OCI-M2 (cell line): ENCODE measurements around the gene GSTM1.
"Not testable (repeated sequence)": the region's sequence is repeated elsewhere in the genome, so short reads cannot be mapped to it uniquely, and the experiment has no call there.

Source experiments
- DNase-seq: peaks from one replicate; lab custom pipeline; 2025; ENCODE audit not compliant: unreplicated experiment; lab: John Stamatoyannopoulos, UW

The GSTM1 gene

DNA sequence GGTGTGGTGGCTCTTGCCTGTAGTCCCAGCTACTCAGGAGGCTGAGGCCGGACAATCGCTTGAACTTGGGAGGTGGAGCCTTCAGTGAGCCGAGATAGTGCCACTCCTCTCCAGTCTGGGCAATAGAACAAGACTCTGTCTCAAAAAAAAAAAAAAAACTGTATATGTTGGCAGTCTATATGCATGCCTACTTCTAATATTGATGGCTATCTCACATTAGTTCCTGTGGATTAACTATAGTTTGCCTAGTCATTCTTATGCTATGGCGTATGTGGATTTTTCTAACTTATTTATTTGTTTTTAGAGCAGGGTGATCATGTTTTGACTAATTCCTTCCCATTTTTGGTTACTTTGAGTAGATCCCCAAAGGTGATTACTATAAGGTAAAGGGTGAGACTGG lies 9.4 kb downstream of the GSTM1 start:
- no peak for DNase-seq

DNA sequence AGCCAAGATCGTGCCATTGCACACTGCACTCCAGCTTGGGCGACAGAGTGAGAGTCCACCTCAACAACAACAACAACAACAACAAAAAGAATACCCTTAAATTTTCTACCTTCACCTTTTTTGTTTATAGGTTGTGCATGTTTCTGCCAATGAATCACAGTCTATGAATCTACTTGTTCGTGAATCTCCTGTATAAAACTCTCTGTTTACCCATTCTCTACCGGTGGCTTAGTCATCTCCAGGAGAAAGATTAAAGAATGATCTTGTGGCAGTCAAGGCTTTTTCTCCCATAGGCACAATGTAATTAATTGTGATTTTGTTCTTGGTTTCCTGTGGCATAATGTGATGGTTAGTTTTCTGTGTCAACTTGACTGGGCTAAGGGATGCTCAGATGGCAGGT lies 10.2 kb downstream of the GSTM1 start:
- not testable (repeated sequence) for DNase-seq

DNA sequence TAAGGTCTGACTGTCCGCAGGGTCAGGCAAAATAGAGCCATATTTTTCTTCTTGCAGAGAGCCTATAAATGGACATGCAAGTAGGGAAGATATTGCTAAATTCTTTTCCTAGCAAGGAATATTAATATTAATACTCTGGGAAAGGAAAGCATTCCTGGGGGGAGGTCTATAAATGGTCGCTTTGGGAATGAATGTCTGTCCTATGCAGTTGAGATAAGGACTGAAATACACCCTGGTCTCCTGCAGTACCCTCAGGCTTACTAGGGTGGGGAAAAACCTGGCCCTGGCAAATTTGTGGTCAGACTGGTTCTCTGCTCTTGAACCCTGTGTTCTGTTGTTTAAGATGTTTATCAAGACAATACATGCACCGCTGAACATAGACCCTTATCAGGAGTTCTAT lies 15.3 kb downstream of the GSTM1 start:
- not testable (repeated sequence) for DNase-seq

DNA sequence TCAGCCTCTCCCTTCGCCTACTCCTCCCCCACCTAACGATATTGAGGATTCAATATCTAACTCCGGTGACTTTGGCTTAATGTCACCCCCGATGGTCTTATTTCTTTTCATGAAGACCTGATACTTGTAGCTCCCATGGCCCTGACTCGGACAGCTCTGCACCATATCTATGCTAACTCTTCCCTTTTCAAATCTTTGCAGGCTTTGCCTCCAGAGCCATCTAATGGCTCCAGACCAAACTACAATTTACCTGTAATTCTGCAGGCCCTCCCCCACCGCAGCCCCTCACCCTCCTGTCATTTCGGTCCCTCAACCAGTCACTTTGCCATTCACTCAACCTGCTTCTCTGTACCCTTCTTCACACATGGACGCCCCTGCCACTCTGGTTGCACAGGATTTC lies 16.6 kb downstream of the GSTM1 start:
- no peak for DNase-seq

DNA sequence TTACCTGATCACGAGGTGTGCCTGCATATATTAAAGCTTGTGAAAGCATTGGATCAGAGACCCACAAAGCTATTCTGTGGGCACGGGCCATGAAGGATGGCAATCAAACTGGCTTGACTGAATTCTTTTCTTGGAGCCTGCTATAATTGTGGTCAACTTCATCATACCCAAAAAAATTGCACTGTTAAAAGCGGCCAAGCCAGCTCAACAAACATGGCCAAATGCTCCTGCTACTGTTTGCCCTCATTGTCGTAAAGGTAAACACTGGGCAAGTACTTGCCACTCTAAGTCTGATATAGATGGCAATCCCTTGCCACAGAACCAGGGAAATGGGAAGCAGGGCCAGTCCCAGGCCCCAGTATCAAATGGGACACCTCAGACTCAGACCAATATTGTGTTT lies 17.8 kb downstream of the GSTM1 start:
- DNase-seq = no peak

DNA sequence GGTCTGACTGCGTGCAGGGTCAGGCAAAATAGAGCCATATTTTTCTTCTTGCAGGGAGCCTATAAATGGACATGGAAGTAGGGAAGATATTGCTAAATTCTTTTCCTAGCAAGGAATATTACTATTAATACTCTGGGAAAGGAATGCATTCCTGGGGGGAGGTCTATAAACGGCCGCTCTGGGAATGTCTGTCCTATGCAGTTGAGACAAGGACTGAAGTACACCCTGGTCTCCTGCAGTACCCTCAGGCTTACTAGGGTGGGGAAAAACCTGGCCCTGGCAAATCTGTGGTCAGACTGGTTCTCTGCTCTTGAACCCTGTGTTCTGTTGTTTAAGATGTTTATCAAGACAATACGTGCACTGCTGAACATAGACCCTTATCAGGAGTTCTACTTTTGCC lies 21.3 kb downstream of the GSTM1 start:
- DNase-seq = not testable (repeated sequence)

DNA sequence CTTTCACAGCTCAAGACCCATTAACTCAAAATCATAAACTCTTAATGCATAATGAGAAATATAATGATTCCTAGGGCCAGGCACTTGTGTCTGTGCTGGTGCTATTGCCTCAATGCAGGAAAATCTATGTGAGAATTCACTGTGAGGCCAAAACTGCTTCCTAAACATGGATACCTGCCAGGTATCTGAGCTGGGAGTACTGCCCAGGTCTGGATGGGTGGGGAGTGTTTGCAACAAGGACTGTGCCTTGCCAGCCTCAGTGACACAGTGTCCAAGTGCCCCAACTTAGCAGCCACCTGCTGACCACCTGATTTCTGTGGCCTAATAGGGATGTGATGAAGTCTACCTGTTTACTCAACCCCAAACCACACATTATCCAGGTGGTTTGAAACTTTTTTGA lies 22.2 kb downstream of the GSTM1 start:
- DNase-seq = not testable (repeated sequence)

DNA sequence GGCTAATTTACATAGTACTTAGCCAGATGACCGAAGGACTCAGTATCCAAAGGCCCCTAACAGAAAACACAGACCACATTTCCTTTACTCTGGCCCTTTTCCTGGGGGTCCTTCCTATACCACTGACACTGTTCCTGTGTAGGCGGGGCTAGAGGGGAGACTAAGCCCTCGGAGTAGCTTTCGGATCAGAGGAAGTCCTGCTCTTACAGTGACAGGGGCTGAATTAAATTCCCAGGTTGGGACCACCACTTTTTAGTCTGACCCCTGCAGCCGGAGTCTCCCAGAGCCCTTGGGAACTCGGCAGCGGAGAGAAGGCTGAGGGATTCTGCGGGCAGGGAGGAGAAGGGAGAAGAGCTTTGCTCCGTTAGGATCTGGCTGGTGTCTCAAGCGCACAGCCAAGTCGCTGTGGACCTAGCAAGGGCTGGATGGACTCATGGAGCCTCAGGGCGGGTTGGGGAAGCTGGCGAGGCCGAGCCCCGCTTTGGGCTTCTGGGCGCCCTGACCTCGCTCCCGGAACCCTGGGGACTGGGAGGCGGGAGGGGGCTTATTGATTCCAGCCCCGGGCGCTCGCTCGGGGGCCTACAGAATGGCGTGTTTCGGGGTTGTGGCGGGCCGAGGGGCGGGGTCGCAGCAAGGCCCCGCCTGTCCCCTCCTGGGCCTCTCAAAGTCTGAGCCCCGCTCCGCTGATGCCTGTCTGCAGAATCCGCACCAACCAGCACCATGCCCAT lies 24.1 kb downstream of the GSTM1 start, which contains the start of gene GSTM5:
Gene GSTM5, plus strand, starts transcription at position 659 of the 728 bp plus-strand sequence. Its CDS starts 62 bp downstream, at position 721.
- DNase-seq = not testable (repeated sequence)

DNA sequence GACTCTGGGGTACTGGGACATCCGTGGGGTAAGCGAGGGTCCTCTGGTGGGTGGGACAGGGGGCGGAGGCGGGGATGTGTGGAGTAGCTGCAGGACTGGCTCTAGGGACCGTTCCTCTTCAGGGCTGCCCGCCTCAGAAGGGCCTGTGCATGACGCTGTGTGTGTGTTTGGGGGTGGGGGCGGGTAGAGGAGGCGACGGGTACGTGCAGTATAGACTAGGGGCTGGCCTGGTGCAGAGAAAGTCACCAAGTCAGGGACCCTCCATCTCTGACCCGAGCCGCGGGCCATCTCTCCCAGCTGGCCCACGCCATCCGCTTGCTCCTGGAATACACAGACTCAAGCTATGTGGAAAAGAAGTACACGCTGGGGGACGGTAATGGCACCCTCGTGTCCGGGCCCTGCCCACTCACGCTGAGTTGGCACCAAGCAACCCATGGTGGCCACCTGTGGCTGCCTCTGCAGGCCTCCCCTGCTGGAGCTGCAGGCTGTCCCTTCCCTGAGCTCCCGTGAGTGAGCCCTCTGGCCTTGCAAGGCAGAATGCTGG lies 24.8 kb downstream of the GSTM1 start:
- no peak for DNase-seq

DNA sequence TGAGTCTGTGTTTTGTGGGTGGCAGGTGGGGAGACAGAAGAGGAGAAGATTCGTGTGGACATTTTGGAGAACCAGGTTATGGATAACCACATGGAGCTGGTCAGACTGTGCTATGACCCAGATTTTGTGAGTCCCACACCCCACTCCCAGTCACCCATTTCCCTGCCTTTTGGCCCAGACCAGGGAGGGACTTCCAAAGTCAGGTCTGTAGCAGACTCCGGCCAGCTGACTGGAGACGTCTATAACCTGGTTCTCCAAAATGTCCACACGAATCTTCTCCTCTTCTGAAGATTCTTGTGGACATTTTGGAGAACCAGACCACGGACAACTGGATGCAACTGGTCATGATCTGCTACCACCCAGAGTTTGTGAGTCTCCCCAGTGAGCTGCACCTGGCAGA lies 26.0 kb downstream of the GSTM1 start:
- DNase-seq = no peak

DNA sequence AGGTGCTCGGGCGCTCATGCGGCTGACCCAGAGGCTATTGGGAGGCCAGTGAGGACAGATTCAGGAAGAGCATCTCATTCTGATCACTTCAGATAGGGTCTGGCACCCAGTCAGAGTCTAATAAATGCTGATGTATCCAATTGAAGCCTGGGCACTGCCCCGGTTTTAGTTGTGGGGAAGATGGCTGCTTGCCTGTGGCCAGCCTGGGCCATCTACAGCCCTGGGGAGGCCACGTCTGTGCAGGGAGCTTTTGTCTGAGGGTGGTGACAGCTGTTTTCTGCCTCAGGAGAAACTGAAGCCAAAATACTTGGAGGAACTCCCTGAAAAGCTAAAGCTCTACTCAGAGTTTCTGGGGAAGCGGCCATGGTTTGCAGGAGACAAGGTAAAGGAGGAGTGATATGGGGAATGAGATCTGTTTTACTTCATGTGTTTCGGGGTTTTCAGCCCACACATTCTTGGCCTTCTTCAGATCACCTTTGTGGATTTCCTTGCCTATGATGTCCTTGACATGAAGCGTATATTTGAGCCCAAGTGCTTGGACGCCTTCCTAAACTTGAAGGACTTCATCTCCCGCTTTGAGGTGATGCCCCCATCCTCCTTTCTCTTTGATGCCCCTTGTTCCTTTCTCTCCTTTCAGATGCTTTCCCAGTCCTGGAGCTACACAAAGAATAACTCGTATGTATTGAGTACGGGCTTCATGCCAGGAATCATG lies 27.2 kb downstream of the GSTM1 start:
- DNase-seq = no peak

DNA sequence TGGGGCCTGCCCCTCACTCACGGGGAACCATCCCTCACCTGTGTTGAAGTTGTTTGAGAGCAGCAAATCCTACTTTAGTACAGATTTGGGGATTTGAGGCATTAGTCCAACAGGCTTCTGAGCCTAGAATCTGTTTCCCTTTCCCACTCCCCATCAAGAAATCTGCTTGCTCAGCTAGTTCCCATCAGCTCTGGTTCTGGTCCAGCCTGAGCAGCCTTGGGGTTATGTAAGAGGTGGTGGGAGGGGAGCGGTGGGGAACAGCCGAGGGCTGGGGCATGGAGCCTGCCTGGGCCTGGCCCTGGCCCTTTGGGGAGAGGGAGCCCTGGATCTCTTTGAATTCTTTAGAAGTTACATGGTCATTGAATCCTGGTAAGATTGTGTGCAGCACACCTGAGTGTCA lies 28.5 kb downstream of the GSTM1 start:
- no peak for DNase-seq

DNA sequence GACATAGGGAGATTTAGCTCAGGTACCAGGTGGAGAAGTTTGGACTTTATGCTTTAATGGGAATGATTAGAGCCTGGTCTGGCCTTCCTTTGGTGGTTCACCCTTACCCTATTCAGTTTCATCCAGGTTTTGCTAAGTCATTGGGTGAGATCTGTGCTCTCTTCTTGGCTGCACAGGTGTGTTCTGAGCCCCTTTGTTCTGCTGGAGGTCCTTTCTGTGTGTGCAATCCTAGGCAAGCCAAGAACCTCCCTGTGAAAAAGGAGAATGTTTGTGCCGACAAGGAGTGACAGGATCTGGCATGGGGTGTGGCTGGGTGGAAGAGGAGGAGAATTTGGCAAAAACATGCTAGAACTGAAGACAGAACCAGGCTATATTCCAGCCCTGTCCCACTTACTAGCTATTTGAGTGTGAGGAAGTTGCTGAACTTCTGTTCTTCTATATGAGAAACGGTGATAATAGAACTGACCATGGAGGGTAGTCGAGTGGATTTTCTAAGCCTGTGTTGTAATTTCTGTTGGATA lies 29.0 kb downstream of the GSTM1 start:
- DNase-seq = no peak

DNA sequence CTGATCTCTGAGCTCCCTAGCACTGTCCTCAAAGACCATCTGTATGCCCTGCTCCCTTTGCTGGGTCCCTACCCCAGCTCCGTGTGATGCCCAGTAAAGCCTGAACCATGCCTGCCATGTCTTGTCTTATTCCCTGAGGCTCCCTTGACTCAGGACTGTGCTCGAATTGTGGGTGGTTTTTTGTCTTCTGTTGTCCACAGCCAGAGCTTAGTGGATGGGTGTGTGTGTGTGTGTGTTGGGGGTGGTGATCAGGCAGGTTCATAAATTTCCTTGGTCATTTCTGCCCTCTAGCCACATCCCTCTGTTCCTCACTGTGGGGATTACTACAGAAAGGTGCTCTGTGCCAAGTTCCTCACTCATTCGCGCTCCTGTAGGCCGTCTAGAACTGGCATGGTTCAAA lies 30.1 kb downstream of the GSTM1 start:
- DNase-seq = no peak

DNA sequence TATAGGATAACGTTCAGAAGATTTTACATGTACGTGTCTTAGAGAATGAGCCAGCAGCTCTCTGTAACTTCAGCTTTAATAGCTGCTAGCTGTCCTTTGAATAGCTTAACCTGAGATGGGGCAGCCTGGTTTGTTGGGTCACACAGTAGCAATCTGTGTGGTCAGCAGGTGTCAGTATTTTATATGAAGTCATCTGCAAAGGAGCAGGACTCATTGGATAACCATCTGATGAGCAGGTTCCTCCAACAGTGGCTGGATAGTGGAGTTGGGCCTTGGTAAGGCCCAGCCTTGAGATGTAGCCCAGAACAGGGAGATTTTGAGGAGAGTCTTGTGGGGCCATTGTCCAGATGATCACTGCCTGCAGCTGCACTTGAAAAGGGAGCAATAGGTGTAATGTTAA lies 30.9 kb downstream of the GSTM1 start:
- DNase-seq = no peak

DNA sequence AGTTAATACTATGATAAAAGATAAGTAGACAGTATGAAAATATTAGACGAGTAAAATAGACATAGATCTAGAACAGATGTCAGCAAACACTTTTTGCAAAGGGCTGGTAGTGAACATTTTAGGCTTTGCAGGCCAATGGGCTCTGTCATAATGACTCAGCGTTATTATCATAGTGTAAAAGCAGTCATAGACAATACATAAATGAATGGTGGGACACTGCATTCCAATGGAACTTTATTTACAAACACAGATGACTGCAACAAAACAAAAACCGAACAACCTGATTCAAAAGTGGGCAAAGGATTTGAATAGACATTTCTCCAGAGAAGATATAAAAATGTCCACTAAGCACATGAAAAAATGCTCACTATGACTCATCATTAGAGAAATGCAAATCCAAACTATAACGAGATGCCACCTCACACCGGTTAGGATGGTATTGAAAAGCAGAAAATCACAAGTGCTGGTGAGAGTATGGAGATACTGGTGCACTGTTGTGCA lies 31.8 kb downstream of the GSTM1 start:
- no peak for DNase-seq

DNA sequence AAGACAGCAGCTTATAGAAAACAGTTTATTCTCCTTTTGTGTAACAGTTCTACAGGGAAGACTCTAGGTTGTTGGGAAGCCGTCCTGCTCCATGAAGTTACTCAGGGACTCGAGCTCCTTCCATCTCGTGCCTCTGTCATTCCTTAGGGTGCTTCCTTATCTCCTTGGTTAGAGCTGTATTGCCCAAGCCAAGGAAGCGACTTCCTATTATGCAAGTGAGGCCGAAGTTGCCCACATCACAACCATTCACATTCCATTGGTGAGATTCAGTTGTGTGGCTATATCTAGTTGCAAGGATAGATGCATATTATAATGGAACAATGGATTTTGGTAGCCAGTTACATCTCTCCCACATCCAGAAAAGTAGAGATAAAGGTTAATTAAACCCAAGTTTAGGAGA lies 33.4 kb downstream of the GSTM1 start:
- no peak for DNase-seq

DNA sequence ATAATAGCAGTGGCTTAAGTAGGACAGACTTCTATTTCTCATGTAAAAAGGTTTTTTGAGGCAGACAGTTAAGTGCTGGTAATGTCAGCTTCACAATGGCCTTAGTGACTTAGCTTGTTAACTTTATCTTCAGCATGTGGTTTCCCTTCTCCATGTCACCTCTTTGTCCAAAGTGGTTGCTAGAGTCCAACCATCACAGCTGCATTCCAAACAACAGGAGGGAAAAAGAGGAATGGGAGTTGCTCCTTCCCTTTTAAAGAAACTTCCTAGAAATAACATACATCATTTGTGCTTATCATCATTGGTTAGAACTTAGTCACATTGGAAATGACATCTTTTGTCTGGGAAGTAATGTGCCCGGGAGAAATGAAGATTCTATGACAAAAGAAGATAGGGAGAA lies 34.4 kb downstream of the GSTM1 start:
- DNase-seq = no peak

DNA sequence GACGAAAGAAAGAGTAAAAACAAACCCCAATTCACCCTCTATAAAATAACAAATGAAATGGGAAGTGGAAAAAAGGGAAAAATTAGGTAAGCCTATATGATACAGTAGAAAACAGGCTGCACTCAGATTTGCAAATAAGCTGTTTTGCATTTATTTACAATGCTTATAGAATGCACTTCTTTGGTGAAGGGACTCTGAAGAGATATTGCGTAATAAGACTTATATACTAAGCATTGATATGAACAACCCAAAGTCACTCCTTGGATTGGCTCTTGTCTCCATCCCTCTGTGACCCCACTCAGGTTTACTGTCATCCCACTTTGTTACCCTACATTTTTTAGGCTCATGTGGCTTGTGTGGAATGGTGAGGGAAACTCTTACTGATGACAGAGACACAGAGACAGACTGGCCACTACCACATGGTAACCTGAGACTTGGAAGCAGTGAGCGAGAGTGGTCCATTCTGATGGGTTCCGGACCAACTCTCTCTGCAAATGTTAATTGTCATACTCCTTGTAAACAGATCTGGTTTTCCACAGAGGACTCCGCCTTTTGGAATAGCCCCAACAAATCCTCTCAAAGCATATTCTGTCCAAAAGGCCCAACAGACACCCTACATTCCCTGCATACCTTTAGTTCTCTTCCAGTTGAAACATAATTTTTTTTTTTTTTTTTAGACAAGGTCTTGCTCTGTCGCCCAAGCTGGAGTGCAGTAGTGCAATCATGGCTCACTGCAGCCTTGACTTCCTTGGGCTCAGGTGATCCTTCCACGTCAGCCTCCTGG lies 35.5 kb downstream of the GSTM1 start:
- DNase-seq = no peak

DNA sequence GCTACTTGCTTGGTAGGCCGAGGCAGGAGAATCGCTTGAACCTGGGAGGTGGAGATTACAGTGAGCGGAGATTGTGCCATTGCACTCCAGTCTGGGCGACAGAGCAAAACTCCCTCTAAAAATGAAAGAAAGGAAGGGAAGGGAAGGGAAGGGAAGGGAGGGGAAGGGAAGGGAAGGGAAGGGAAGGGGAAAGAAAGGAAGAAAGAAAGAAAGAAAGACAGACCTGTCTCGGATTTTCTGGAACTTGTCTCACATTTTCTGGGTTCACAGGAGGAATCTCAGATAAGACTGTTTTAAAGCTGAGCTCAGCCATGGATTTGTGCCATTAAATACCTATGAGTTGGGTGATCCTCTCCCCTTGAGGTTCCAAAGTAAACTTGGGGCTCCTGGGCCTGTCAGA lies 37.3 kb downstream of the GSTM1 start:
- DNase-seq = no peak

DNA sequence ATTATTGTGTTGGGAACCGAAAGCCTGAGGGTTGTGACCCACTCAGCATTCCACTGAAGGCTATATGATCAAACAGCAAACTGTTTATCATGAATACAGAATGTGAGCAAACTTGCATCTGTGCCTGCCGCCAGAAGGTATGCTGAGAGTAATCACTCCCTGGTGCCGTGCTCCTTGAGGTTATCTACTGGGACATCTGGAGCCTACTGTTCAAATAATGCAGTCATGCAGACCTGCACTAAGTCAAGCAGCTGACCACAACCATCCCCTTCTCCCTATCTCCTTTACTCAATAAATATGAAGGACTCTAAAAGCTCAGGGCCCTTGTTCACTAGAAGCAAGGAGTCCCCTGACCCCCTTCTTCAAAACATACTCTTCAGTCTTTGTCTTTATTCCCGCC lies 37.9 kb downstream of the GSTM1 start:
- DNase-seq = no peak
